GM18508 (cell line): ENCODE results near the gene CLCN1.
A peak's percentile ranks its signal among the peaks of the same experiment; 100 is the strongest.

Experiments used
- ATAC-seq: cut with Tn5 transposase; IDR thresholded peaks from one replicate; pipeline ENCODE4 v1.9.1; 2021; ENCODE audit warnings: moderate number of reproducible peaks; ENCODE audit not compliant: insufficient read depth, unreplicated experiment

Gene CLCN1

GRCh38 chr7:143361552-143362130, 45.7 kb downstream of the CLCN1 start:
- ATAC-seq: no peak

GRCh38 chr7:143362131-143363015, 46.5 kb downstream of the CLCN1 start, which contains the start of gene FAM131B:
TSS of gene FAM131B (minus strand) at chr7:143362713. CDS start at chr7:143362603, 110 bp downstream.
- ATAC-seq: no peak

GRCh38 chr7:143363016-143363937, 47.4 kb downstream of the CLCN1 start:
- ATAC-seq: no peak

- no peak for ATAC-seq
Observed at GRCh38 chr7:143367972-143368371, 52.1 kb downstream of the CLCN1 start.

GRCh38 chr7:143368387-143368786, 52.5 kb downstream of the CLCN1 start:
- ATAC-seq: no peak

GRCh38 chr7:143369678-143370651, 54.1 kb downstream of the CLCN1 start:
- ATAC-seq: no peak

GRCh38 chr7:143372070-143372469, 56.2 kb downstream of the CLCN1 start:
- no peak for ATAC-seq

- no peak for ATAC-seq
Observed at GRCh38 chr7:143373255-143373794, 57.4 kb downstream of the CLCN1 start.

GRCh38 chr7:143374561-143374960, 58.6 kb downstream of the CLCN1 start:
- ATAC-seq: no peak

GRCh38 chr7:143375298-143376034, 59.6 kb downstream of the CLCN1 start:
- ATAC-seq: no peak

GRCh38 chr7:143376396-143376795, 60.5 kb downstream of the CLCN1 start:
- no peak for ATAC-seq

GRCh38 chr7:143379611-143380259, 63.8 kb downstream of the CLCN1 start:
- peak; percentile 7 for ATAC-seq

- peak; percentile 42 for ATAC-seq
Observed at GRCh38 chr7:143380260-143380645, 64.3 kb downstream of the CLCN1 start.

- ATAC-seq: peak; percentile 46
Observed at GRCh38 chr7:143380646-143381426, 64.9 kb downstream of the CLCN1 start, which contains the start of gene ZYX. TSS of gene ZYX (plus strand) at chr7:143381345. CDS start at chr7:143381572, 227 bp downstream.

GRCh38 chr7:143381427-143382125, 65.7 kb downstream of the CLCN1 start:
- no peak for ATAC-seq

- ATAC-seq: no peak
Observed at GRCh38 chr7:143382126-143382790, 66.3 kb downstream of the CLCN1 start.
